SK-N-SH (cell line): ENCODE results near the gene AIRE. TPM values are rescaled to one million over a fixed set of nuclear protein-coding genes. Genes with fewer than 3 reads are reported as not detected.

Experiments
- CTCF ChIA-PET: fragments of 300-600, 350-600 bp; formaldehyde crosslinking; extraction: SDS; loops from one replicate; lab custom pipeline; 2021; lab: Yijun Ruan, JAX
- POLR2A ChIA-PET: fragments of 350-600 bp; sonication (Branson Sonifier 250); formaldehyde crosslinking; extraction: SDS; loops from one replicate; lab custom pipeline; 2020; ENCODE audit warnings: antibody characterized with exemption, inconsistent platforms; lab: Yijun Ruan, JAX
- DNase-seq: peaks from one replicate; pipeline ENCODE4 v3.0.0; 2012
- H2AFZ ChIP-seq: fragments of 200-600 bp; sonication (generic); 2 replicates; pipeline ENCODE4 v1.8.1; 2016; ENCODE audit warnings: antibody characterized with exemption, mild to moderate bottlenecking, low read depth
- H3F3A ChIP-seq: fragments of 200-600 bp; sonication (generic); replicated peaks from 2 replicates; pipeline ENCODE3; 2016; ENCODE audit warnings: antibody characterized with exemption, mild to moderate bottlenecking; ENCODE audit not compliant: insufficient read depth
- H3K27ac ChIP-seq, 2 experiments: fragments of 200-500 bp in 1 of 2; fragments of 200-600 bp in 1 of 2; sonication (Bioruptor generic) in 1 of 2; sonication (generic), shearing (Covaris generic) in 1 of 2; 2 replicates each; pipeline versions ENCODE4 v1.5.1 to v1.6.1; 2014 to 2016; ENCODE audit warnings: low read depth in 2 of 2, inconsistent platforms in 1 of 2, low read length in 1 of 2, mild to moderate bottlenecking in 1 of 2, mixed read lengths in 1 of 2
- H3K27me3 ChIP-seq: fragments of 200-600 bp; sonication (generic), shearing (Covaris generic); 2 replicates; pipeline ENCODE4 v1.6.1; 2016; ENCODE audit warnings: mixed run types; ENCODE audit not compliant: insufficient read depth
- H3K36me3 ChIP-seq, 2 experiments: fragments of 200-500 bp in 1 of 2; fragments of 200-600 bp in 1 of 2; sonication (Bioruptor generic) in 1 of 2; sonication (generic) in 1 of 2; replicated peaks in 1 of 2; 2 replicates each; pipeline versions ENCODE3 to v1.5.1; 2014 to 2016; ENCODE audit warnings: low read length in 1 of 2, mild to moderate bottlenecking in 1 of 2; ENCODE audit not compliant: insufficient read depth in 2 of 2, control insufficient read depth in 1 of 2
- H3K4me1 ChIP-seq, 2 experiments: fragments of 200-500 bp in 1 of 2; fragments of 200-600 bp in 1 of 2; sonication (Bioruptor generic) in 1 of 2; sonication (generic), shearing (Covaris generic) in 1 of 2; 2 replicates each; pipeline versions ENCODE4 v1.5.1 to v1.6.1; 2014 to 2016; ENCODE audit warnings: low read depth in 1 of 2, low read length in 1 of 2, mixed run types in 1 of 2; ENCODE audit not compliant: insufficient read depth in 2 of 2, control insufficient read depth in 1 of 2
- H3K4me2 ChIP-seq: fragments of 200-600 bp; sonication (generic), shearing (Covaris generic); 2 replicates; pipeline ENCODE4 v1.6.1; 2017; ENCODE audit warnings: mixed run types
- H3K4me3 ChIP-seq, 2 experiments: fragments of 200-500 bp in 1 of 2; fragments of 200-600 bp in 1 of 2; sonication (Bioruptor generic) in 1 of 2; sonication (generic), shearing (Covaris generic) in 1 of 2; 2 replicates each; pipeline versions ENCODE4 v1.5.1 to v1.8.1; 2014 to 2016; ENCODE audit warnings: low read depth in 2 of 2, inconsistent platforms in 1 of 2, low read length in 1 of 2, mild to moderate bottlenecking in 1 of 2, mixed read lengths in 1 of 2, moderate library complexity in 1 of 2
- H3K79me2 ChIP-seq: fragments of 200-600 bp; sonication (generic); 2 replicates; pipeline ENCODE4 v1.8.1; 2017; ENCODE audit warnings: mild to moderate bottlenecking; ENCODE audit not compliant: insufficient read depth
- H3K9ac ChIP-seq: fragments of 200-600 bp; sonication (generic); 2 replicates; pipeline ENCODE4 v1.6.1; 2017; ENCODE audit warnings: mixed run types
- H3K9me2 ChIP-seq: fragments of 200-600 bp; sonication (generic); 2 replicates; pipeline ENCODE4 v1.6.1; 2017; ENCODE audit warnings: mixed run types
- H3K9me3 ChIP-seq: fragments of 200-600 bp; sonication (generic); 2 replicates; pipeline ENCODE4 v1.6.1; 2017; ENCODE audit warnings: mixed run types, mild to moderate bottlenecking, moderate library complexity
- H4K20me1 ChIP-seq: fragments of 200-600 bp; sonication (generic); 2 replicates; pipeline ENCODE4 v1.6.1; 2017; ENCODE audit warnings: mild to moderate bottlenecking, mixed run types; ENCODE audit not compliant: insufficient read depth
- ELF1 ChIP-seq: IDR thresholded peaks from 2 replicates; pipeline ENCODE4 v1.4.0; 2012
- GATA2 ChIP-seq: sonication (generic); formaldehyde crosslinking; IDR thresholded peaks from 2 replicates; pipeline ENCODE4 v1.5.0; 2020; ENCODE audit warnings: mild to moderate bottlenecking, missing genetic modification reagents
- JUND ChIP-seq: IDR thresholded peaks from 2 replicates; pipeline ENCODE4 v1.4.0; 2012
- MEF2A ChIP-seq: IDR thresholded peaks from 2 replicates; pipeline ENCODE4 v1.4.0; 2012; ENCODE audit warnings: low read depth, borderline replicate concordance
- NFIC ChIP-seq: IDR thresholded peaks from 2 replicates; pipeline ENCODE4 v1.4.0; 2012; ENCODE audit warnings: borderline replicate concordance
- RFX5 ChIP-seq: IDR thresholded peaks from 2 replicates; pipeline ENCODE4 v1.6.1; 2012; ENCODE audit warnings: mild to moderate bottlenecking, improper control_type of control experiment, low read length
- RXRA ChIP-seq: IDR thresholded peaks from 2 replicates; pipeline ENCODE4 v1.4.0; 2012; ENCODE audit warnings: low read depth, mild to moderate bottlenecking, borderline replicate concordance
- SMC3 ChIP-seq: IDR thresholded peaks from 2 replicates; pipeline ENCODE4 v1.6.1; 2012; ENCODE audit warnings: low read depth, low read length, improper control_type of control experiment
- TAF1 ChIP-seq: IDR thresholded peaks from 2 replicates; pipeline ENCODE4 v1.6.1; 2012; ENCODE audit warnings: low read depth, mild to moderate bottlenecking, low read length, moderate library complexity, borderline replicate concordance
- USF2 ChIP-seq: fragments of 150-350 bp; IDR thresholded peaks from 2 replicates; pipeline ENCODE4 v1.6.1; 2017; ENCODE audit warnings: antibody characterized with exemption, low read length, low read depth, borderline replicate concordance
- WGBS: methylation state at CpG from one replicate; pipeline ENCODE4 v1.1.6; 2017; ENCODE audit warnings: low lambda C conversion rate; 5-methylcytosine and 5-hydroxymethylcytosine counted together
- polyA plus RNA-seq, 3 experiments: library from polyadenylated mRNA; depleted of rRNA; stranded (reverse); fragments of >200 nt; gene quantifications; 2 replicates each; pipeline ENCODE4 v1.2.3, GENCODE V29; 2012
- TF ChIP-seq, protein P1 (sequence below): IDR thresholded peaks from 2 replicates; pipeline ENCODE4 v1.4.0; 2012; ENCODE audit warnings: low read depth
- TF ChIP-seq, protein P2 (sequence below): IDR thresholded peaks from 2 replicates; pipeline ENCODE4 v1.4.0; 2012; ENCODE audit warnings: low read depth, borderline replicate concordance
- TF ChIP-seq, protein P3 (sequence below): fragments of 200-600 bp; sonication (generic); IDR thresholded peaks from 2 replicates; pipeline ENCODE4 v1.6.1; 2017; ENCODE audit warnings: antibody characterized with exemption, mild to moderate bottlenecking, moderate library complexity

Gene AIRE
- polyA plus RNA-seq, 1 of the 3 experiments (the other 2 are of a cell fraction) = not detected

DNA sequence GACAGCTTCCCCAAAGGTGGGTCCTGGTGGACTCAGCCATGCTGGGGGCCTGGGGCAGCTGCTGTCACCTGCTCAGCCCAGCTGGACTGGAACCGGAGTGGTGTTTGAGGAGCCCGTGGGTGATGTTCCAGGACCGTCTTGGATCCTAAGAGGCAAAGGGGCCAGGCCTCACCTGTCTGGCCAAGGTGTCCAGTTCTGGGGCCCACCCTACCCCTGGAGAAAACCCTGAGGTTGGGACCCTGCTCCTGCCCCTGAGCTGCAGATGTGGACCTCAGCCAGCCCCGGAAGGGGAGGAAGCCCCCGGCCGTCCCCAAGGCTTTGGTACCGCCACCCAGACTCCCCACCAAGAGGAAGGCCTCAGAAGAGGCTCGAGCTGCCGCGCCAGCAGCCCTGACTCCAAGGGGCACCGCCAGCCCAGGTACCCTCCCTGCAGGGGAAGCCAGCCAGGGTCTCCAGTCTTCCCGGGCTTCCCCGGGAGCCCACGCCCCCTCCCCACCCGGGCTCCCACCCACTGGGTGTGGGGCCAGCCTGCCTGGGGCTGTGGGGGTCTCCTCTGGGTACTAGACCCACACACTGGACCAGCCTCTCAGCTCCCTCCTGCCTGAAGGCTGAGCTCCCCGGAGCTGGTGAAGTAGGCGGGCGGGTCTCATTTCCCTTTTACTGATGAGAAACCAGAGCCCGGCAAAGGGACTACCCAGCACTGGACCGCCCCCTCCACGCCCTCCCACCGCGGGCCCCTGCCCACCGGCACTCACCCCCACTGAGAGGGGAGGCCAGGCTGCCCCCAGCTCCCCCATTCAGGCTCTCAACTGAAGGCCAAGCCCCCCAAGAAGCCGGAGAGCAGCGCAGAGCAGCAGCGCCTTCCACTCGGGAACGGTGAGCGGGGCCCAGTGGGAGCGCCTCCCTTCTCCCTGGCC, 1.3 kb downstream of the AIRE start:
- no peak overlapping the region for H3K27ac ChIP-seq
- POLR2A ChIA-PET = no interaction called here
- WGBS = 80% methylated on average over 3 of the region's 31 CpGs
- no peaks in the 10 kb centered on the region; the same call in 1 of the 2 replicates for H3K27me3 ChIP-seq
- TF ChIP-seq TAF1 (no peak), ELF1 (no peak), JUND (no peak), USF2 (no peak)
- TF ChIP-seq, protein P1, sequence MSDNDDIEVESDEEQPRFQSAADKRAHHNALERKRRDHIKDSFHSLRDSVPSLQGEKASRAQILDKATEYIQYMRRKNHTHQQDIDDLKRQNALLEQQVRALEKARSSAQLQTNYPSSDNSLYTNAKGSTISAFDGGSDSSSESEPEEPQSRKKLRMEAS = no peak
- TF ChIP-seq, protein P2, sequence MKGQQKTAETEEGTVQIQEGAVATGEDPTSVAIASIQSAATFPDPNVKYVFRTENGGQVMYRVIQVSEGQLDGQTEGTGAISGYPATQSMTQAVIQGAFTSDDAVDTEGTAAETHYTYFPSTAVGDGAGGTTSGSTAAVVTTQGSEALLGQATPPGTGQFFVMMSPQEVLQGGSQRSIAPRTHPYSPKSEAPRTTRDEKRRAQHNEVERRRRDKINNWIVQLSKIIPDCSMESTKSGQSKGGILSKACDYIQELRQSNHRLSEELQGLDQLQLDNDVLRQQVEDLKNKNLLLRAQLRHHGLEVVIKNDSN = no peak
- TF ChIP-seq, protein P3, sequence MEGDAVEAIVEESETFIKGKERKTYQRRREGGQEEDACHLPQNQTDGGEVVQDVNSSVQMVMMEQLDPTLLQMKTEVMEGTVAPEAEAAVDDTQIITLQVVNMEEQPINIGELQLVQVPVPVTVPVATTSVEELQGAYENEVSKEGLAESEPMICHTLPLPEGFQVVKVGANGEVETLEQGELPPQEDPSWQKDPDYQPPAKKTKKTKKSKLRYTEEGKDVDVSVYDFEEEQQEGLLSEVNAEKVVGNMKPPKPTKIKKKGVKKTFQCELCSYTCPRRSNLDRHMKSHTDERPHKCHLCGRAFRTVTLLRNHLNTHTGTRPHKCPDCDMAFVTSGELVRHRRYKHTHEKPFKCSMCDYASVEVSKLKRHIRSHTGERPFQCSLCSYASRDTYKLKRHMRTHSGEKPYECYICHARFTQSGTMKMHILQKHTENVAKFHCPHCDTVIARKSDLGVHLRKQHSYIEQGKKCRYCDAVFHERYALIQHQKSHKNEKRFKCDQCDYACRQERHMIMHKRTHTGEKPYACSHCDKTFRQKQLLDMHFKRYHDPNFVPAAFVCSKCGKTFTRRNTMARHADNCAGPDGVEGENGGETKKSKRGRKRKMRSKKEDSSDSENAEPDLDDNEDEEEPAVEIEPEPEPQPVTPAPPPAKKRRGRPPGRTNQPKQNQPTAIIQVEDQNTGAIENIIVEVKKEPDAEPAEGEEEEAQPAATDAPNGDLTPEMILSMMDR = no peak
- H3K4me2 ChIP-seq = no peak overlapping the region
- H3K79me2 ChIP-seq = no peaks in the 10 kb centered on the region
- H3K9ac ChIP-seq = no peak overlapping the region
- H2AFZ ChIP-seq = no peak overlapping the region
- no peak for DNase-seq
- H3K9me2 ChIP-seq = no peaks in the 10 kb centered on the region
- H3K36me3 ChIP-seq = no peaks in the 10 kb centered on the region
- no peak overlapping the region for H3K4me3 ChIP-seq
- H3K9me3 ChIP-seq = no peaks in the 10 kb centered on the region
- no peaks in the 10 kb centered on the region for H3K4me1 ChIP-seq
- H4K20me1 ChIP-seq = no peaks in the 10 kb centered on the region
- no peaks in the 10 kb centered on the region for H3F3A ChIP-seq
- CTCF ChIA-PET = interaction anchor here (0.9 to 3.2 kb wide), 2 partner anchors 11 to 193 kb away, joined by 3 to 21 read pairs; no protein-coding TSS in a partner anchor

- Histone ChIP-seq H3K9me3 (no peaks in the 10 kb centered on the region), H4K20me1 (no peaks in the 10 kb centered on the region), H3K27ac (no peak overlapping the region), H3F3A (no peaks in the 10 kb centered on the region), H3K27me3 (no peaks in the 10 kb centered on the region), H3K36me3 (no peaks in the 10 kb centered on the region), H3K79me2 (no peaks in the 10 kb centered on the region), H3K9me2 (no peaks in the 10 kb centered on the region), H3K4me2 (no peak overlapping the region), H3K9ac (no peak overlapping the region), H2AFZ (no peak overlapping the region), H3K4me1 (no peaks in the 10 kb centered on the region), H3K4me3 (no peak overlapping the region)
- WGBS = 67% methylated on average over 8 of the region's 23 CpGs
- POLR2A ChIA-PET = no interaction called here
- TF ChIP-seq MEF2A = no peak
- no peak for TF ChIP-seq SMC3
- TF ChIP-seq GATA2 (CRISPR knock-in tag) = no peak
- TF ChIP-seq RXRA = no peak
- TF ChIP-seq, protein P3 = no peak
- TF ChIP-seq NFIC = no peak
- no peak for TF ChIP-seq RFX5
- CTCF ChIA-PET = interaction anchor here (3.2 kb wide), 1 partner anchor 10 kb away, joined by 21 read pairs; no protein-coding TSS in a partner anchor
- DNase-seq = no peak
Measured at GRCh38 chr21:44288251-44289110, 2.8 kb downstream of the AIRE start.
